COLO668 (cell line): ENCODE data around the gene AFG3L2.

Experiments
- DNase-seq: peaks from one replicate; lab custom pipeline; 2025; ENCODE audit not compliant: unreplicated experiment; lab: John Stamatoyannopoulos, UW

Gene AFG3L2

DNA sequence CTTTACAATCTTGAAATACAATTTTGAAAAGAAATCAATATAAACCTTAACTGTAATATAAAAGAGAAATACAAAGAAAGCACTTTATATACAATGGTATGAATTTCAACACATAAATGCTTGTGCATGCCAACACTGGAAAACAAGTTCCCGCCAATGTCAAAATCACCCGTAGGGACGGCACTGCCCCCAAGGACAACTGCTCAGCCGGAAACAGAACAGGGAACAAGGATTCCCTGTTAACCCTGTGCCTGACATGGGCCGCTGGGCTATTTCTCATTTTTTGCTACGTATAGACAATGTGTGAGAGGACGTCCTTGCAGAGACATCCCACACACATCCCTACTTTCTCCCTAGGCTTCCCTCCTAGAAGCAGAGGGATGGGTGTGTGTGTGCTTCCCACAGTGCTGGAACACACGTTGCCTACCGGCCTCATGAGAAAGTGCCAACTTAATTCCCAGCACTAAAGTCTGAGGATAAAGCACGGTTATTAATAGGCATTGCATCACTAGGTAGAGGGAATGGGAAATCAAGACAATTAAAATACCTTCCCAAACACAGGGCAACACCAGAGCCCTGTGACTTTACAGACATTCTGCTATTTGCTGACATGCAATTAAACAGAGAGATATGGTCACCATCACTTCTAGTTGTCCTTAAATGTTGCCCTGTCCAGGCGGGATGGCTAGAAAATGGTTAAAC, 14.4 kb downstream of the AFG3L2 start:
- no peak for DNase-seq

DNA sequence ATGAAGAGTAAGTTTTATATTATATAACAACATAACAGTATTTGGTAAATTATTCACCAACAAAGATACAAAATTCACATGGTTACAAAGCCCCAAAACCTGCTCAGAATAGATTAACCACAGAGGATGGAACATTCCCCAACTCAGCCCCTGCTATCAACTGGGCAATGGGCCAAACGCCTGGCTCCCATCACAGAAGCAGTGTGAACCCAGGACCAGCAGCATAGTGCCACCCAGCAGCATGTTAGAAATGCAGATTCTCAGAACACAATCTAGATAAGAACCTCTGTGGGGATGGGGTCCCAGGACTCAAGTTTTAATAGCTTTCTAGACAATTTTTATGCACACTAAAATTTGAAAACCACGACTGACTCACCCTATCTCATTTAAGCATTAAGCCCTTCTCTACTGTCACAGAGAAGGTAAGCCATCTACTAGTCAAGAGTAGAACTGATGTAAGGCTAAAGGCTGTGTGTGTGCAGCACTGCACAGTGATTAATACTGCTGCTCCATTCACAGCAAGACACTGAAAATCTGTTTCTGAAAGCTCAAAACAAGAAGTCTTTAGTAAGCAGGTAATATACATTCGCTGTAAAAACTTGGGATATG, 15.2 kb downstream of the AFG3L2 start:
- no peak for DNase-seq

DNA sequence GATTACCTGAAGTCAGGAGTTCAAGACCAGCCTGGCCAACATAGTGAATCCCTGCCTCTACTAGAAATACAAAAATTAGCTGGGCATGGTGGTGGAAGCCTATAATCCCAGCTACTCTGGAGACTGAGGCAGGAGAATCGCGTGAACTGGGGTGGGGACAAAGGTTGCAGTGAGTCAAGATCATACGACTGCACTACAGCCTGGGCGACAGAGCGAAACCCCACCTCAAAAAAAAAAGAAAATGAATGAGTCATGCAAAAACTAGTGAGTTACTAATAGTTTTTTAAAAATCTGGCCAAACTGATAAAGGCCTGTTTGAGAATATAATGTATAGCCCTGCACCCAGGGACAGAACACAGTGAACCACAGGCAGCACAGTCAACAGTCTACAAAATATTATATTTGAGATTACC, 17.5 kb downstream of the AFG3L2 start:
- no peak for DNase-seq

DNA sequence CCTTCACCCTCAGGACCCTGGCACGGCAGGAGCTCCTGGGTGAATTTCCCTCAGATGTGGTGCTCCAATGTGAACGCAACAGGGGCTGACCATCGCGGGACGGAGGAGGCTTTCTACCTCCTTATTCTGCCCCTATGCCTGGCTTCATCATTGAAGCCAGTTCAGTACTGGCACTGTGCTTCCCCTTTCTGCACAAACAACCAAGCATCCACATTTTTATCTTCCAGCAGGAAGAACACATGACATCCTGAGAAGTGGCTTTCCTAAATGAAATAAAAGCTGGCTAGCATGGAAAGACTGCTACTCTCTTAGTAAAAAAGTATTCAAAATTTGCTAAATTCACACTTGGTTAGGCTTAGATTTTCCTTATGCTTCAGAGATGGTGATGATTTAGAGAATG, 24.8 kb downstream of the AFG3L2 start:
- no peak for DNase-seq

- DNase-seq, result no peak
Observed at GRCh38 chr18:12347895-12348294, 29.1 kb downstream of the AFG3L2 start.

DNA sequence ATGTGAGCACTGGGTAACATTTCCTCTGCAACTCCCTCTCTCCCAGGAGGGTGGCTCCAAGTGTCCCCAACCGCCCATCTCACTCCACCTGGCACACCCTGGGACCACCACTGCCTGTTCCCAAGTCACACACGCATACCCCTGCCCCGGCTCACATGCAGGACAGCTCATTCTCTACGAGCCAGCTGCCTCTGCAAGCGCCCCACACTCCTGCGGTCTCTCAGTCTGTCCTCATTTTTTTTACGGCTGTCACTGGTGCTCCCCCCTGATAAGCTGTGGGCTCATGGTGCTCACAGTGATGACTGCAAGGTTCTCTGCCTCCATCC, 30.8 kb downstream of the AFG3L2 start:
- no peak for DNase-seq

DNA sequence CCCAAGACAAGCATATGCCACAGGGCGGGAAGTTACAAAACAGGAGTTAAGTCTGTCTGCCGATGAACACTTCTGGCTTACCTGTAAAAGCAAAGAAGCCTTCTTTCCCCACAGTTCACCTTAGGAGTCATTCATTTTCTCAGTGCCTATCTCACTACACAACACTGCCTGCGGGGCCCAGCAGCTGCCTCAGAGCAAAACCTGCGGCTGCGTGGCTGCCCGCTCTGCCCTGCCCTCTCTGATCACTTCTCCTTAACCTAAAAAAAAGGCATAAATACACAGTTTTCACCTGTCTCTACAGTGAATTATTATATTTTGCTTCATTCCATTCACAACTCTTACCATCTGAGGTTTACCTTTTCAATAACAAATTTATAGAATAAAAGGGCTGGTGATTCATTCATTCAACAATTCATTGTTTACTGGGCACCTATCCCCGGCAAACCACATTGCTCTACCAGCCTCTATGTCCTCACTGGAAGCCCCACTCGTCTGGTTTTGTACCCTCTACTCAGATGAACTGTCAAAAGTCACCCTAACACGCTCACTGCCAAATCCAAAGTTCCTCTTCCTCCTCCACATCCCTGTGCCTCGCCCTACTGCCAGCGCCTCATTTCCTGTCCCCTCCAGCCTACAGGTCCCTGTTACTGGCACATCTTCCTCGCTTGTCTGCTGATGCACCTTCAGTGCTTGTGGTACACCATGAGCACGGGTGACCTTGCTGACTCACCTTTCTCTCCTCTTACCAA, 31.4 kb downstream of the AFG3L2 start:
- DNase-seq, result no peak

DNA sequence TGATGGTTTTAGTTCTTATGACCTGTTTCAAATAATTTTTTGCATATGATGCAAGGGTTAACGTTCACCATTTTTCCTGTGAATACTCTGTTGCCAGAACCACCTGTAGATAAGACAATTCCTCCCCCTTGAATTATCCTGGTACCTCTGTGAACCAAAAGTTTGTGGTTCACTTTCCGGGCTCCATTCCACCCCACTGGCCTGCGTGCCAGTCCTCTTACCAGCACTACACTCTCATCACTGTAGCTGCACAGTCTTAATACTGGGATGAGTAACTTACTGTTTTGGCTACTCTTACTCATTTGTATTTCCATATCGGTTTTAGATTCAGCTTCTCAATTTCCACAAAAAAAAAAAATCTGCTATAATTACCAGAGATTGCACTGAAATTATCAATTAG, 34.4 kb downstream of the AFG3L2 start:
- DNase-seq, result no peak

DNA sequence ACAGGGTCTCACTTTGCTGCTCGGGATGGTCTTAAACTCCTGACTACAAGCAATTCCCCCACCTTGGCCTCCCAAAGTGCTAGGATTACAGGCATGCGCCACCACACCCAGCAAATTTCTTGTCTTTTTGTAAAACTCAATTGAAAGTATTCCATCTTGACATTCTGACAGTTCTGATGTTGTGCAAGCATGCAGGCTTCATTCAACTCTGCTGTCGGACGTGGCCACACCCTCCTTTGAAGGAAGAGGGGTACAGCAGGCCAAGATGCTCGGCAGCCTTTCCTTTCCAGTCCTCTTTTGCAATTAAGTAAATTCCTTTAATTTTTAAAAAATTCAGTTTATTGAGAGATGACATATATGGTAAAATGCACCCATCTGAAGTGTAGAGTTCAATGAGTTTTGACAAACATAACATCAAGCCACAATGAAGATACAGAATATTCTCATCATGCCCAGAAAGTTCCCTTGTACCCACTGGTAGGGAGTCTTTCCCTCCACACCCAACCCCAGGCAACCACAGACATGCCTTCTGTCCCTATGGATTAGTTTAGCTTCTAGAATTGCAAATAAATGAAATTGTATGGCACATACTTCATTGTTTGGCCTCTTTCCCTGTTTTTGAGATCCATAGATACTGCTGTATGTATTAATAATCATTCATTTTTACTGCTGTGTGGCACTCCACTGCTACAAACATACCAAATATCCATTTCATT, 35.9 kb downstream of the AFG3L2 start:
- no peak for DNase-seq

DNA sequence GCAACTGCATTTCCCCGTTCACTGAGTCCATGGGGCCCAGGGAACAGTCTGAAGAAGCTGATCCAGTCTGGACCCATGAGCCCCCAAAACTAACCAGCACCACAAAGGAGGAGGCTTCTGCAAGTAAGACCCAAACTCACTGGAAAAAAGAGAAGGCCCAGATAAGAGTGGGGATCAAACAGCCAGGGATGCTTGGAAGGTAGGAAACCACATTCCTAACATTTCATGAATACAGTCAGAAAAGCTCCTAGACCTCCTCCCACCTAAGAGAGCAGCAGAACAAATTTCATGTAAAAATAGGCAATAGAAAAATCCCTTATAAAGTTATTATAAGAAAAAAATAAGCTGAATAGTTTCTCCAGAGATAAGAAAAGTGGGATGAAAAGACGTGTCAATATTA, 38.6 kb downstream of the AFG3L2 start:
- DNase-seq, result no peak

- DNase-seq, result no peak
Observed at GRCh38 chr18:12336887-12337286, 40.1 kb downstream of the AFG3L2 start.

DNA sequence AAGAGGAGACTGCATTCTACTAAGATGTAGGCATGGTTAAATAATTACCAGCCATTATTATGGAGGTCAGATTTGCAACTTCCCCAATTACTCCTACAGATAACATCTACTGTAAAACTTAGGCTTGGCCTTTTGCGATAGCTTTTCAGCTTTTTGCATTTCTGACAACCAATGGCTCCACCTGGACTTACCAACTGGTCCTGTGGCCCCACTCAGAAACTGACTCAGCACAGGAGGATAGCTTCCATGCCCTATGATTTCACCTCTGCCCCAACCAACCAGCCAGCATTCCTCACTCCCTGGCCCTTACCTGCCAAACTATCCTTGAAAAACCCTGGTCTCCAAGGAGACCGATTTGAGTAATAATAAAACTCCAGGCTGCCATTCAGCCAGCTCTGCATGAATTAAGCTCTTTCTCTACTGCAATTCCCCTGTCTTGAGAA, 40.8 kb downstream of the AFG3L2 start:
- DNase-seq, result no peak

GRCh38 chr18:12335503-12335902, 41.5 kb downstream of the AFG3L2 start:
- no peak for DNase-seq

DNA sequence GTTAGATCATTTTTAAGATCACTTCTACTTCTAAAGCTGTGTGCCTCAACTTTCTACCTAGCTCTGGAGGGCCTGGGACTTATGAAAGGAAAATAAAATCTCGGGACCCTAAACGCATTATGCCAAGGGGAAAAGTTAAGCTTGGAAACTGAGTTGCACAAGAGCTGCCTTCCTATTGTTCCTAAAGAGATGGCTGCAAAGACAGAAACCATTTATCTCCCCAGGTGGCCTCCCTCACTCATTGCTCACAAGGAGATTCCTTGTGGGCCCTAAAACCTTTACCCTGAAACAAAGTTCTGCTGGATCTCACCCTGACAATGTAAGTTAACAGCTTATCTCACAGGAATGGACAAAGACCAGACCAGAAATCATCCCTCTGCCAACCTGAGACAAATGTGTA, 42.2 kb downstream of the AFG3L2 start:
- DNase-seq, result no peak

DNA sequence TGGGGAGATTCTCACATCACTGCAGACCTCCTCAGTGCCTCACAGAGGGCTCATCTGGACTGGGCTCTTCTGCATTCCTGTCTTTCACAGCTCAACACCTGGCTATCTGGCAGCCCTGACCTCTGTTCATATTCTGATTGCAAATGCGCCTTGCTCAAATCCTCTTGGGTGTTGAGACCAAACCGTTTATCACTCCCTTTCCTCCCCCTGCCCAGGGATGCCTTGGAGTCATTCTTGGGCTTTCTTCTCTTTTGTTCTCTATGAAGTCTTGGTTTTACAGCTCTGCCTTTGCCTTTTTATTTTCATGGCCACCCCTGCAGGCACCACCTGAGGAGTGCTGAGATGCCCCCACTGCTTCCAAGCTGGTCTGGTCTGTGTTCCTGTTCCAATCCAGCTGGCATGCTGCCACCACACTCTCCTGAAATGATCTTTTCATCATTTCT, 42.6 kb downstream of the AFG3L2 start:
- no peak for DNase-seq

- no peak for DNase-seq
Observed at GRCh38 chr18:12333506-12334290, 43.3 kb downstream of the AFG3L2 start.

DNA sequence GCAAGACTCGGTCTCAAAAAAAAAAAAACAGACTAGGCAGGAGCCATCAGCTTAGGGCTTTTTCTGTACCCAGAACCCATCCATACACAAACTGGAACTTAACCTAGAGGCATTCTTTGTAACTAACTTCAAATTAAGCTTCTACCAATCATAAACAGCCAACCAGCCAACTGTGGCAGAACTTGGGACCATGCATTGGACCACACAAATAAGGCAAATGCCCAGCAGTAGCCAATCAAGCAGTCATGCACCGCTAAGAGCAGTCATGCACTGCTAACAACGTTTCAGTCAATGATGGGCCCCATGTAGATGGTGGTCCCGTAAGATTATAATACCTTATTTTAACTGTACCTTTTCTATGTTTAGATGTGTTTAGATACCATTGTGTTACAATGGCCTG, 46.3 kb downstream of the AFG3L2 start:
- DNase-seq, result no peak

DNA sequence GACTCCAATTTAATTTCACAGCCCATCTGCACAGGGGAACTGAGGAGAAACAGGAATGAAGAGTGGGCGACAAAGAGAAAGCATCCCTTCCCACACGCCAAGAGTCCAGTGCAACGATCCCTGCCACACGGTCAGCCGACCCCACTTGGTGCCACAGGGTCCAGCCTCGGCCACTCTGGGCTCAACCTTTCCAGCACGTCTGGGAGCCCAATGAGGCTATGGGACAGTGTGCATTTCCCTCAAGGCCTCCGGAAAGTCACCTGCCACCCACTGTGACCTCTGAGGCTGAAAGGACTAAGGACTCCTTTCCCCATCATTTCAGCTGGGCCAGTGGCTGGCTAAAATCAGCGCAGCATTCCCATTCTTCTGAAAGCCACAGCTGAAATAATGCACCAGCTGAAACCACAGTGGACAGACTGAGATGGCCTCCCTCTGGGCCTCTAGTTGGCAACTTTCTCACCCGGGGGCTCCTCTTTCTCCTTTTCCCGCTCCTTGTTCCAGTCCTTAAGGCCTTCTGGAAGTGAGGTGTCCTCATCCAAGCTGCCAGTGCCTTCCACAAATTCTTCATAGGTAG, 47.8 kb downstream of the AFG3L2 start:
- no peak for DNase-seq

DNA sequence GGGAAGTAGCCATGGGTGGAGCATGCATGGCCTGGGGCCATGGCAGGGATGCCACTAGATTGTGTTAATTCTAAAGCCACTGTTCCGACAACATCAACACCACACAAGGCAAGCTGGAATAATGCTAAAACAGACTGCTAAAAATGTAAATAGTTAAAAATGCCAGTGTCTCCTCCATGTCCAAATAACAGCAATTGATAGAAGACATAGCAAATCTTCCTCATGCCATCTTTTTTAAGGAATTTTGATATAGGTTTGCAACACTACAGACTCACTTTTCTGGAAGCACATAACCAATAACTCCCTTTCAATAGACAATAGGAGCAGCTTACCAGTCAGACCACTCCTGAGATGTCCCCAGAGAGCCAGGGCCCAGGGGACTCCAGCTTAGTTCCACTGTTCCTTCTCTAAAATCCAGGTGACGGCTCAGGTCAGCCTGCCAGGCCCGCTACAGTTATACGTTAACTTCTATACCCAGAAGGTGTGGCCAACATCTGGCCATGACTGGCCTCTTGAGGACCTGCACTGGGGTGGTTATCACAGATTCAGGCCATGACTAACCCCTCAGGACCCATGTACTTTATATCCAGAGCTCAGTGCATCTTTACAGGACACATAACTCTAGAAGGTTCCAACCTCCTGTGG, 48.7 kb downstream of the AFG3L2 start:
- DNase-seq, result no peak
